Erythroblast (primary cell): ENCODE measurements around the gene TMPRSS2.

Experiments
- DNase-seq, 2 experiments: peaks; one replicate each; lab custom pipeline; 2025; lab: John Stamatoyannopoulos, UW
- GATA1 ChIP-seq: IDR thresholded peaks from 2 replicates; pipeline ENCODE4 v1.6.1; 2011; ENCODE audit warnings: low read depth, mild to moderate bottlenecking, control low read depth, low read length, moderate library complexity
- POLR2A ChIP-seq: IDR thresholded peaks from 2 replicates; pipeline ENCODE4 v1.6.1; 2011; ENCODE audit warnings: mild to moderate bottlenecking, low read length

Gene TMPRSS2

DNA sequence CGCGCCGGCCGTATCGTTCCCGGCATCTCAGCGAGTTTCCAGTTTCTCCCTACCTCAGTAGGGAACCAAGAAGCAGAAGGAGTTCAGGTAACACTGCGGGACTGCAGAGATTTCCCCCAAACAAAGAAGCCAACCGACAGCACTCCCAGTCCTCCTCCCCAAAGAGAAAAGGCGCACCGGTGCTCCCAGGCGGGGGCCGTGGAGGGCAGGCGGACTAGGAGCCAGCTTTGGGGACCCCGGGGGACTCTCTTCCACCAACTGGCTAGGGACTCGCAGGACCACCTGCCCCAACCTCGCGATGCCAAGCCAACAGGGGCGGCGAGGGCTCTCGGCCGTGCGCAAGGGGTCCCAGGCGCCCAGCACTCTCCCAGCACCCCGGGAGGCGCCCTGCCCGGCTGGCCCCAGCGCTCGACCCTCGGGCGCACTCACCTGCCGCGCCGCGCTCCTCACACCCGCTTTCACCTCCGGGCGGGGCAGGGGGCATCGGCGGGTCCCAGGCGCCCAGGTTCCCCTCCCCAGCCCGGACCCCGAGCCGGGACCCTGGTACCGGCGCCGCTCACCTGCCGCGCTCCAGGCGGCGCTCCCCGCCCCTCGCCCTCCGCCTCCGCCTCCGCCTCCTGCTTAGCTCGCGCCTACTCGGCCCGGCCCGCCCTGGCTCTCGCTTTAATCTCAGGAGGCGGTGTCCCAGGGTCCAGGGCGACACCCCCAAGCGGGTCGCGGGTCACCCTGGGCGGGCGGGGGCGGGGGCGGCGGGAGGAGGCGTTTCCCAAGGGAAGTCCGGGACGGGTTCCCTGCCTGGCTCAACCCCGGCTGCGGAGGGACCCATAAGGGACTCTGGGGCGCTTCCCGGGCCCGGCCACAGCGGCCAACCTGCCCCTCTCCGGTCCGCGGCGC is at the start of gene TMPRSS2:
TMPRSS2 (minus strand) TSS at position 638 of the 894 bp plus-strand sequence. CDS start 10,025 bp downstream, outside the sequence.
- TF ChIP-seq POLR2A (no peak), GATA1 (no peak)
- no peak for DNase-seq

DNA sequence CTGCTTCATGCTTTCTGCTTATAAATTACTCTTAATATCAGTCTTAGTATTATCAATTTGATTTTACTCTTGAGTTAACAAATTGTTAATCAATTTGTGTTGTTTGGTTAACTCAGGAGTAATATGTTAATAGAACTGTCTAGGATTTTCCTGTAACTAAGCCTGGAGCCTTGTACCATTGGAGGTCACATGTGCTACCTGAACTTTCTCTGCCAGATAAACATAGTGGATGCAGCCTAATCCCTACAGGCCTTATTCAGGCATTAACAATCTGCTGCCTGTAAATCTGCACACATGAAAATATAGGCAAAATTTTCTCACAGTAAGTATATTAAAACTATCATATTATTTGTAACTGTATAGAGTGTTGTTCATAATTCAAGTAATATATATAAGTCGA is 47.1 kb upstream of the TMPRSS2 start:
- no peak for TF ChIP-seq POLR2A
- TF ChIP-seq GATA1, result no peak
- DNase-seq, result no peak

DNA sequence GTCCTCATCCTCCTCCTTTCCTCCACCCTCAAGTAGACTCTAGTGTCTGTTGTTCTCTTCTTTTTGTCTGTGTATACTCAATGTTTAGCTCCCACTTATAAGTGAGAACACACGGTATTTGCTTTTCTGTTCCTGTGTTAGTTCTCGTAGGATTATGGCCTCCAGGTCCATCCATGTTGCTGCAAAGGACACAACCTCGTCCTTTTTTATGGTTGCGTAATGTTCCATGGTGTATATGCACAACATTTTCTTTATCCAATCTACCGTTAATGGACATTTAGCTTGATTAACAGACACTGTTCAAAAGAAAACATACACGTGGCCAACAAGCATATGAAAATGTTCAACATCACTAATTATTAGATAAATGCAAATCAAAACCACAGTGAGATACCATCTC is 44.3 kb upstream of the TMPRSS2 start:
- TF ChIP-seq POLR2A (no peak), GATA1 (no peak)
- no peak for DNase-seq

DNA sequence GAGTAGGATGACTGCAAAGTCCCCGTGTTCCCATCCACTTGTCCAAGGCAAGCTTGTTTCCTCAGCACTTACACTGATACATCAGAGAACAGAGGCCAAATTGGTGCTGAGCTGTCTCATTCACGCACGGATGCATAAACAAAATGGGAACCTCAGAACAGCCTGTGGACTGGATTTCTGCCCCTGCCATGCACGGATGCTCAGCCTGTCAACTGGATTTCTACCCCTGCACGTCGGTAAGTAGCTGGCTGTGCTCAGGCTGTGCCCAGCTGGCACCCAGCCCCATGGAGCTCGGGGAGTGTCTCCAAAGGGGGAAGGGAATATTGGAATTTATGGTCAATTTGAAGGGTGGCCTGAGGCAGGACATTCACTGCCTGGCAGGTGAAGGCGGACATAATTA is 40.8 kb upstream of the TMPRSS2 start:
- no peak for TF ChIP-seq GATA1
- TF ChIP-seq POLR2A, result no peak
- DNase-seq, result no peak

DNA sequence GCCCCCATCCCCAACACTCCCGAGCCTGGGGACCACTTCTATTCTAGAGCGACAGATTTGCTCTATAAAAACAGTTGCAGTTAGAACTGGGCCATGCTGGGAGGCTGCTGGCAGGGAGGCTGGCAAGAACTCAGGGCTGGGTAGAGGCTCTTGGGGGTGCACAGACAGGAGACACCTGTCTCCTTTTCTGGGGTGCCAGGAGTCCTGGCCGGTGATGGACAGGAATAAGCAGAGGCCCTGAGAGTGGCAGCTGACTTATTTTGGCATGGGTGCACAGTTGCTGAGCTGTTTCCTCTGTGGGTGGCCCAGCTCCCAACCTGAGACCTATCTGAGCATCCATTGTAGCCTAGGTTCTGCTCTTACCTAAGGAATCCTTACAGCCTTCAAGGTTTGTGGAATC is 39.2 kb upstream of the TMPRSS2 start:
- TF ChIP-seq POLR2A (no peak), GATA1 (no peak)

DNA sequence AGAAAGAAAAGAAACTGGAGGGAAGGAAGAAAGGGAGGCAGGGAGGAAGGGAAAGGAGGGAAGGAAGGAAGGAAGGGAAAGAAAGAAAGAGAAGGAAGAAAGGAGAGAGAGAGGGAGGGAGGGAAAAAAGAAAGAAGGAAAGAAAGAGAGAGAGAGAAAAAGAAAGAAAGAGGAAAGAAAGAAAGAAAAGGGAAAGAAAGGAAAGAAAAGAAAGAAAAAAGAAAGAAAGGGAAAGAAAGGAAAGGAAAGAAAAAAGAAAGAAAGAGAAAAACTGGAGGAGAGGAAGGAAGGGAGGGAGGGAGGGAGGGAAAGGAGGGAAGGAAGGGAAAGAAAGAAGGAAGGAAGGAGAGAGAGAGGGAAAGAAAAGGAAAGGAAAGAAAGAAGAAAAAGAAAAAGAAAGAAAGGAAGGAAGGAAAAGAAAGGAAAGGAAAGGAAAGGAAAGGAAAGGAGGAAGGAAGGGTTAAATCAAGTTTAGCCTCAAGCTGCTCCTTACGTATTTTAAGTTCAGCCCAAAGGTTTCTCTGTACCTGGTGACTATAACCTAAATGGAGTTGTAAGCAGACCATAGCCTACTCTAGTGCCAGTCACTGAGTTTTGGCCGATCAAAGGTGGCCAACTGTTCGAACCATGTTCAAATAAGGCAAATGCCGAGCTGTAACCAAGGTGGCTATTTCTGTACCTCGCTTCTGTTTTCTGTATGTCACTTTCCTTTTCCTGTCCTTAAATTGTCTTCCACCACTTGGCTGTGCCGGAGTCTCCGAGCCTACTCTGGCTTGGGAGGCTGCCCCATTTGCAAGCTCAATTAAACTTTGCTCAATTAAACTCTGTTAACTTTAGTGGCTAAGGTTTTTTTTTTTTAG is 37.8 kb upstream of the TMPRSS2 start:
- TF ChIP-seq POLR2A (no peak), GATA1 (no peak)
- DNase-seq, result no peak

More for the DNA sequence above, 39.2 kb upstream of the TMPRSS2 start:
- no peak for DNase-seq

DNA sequence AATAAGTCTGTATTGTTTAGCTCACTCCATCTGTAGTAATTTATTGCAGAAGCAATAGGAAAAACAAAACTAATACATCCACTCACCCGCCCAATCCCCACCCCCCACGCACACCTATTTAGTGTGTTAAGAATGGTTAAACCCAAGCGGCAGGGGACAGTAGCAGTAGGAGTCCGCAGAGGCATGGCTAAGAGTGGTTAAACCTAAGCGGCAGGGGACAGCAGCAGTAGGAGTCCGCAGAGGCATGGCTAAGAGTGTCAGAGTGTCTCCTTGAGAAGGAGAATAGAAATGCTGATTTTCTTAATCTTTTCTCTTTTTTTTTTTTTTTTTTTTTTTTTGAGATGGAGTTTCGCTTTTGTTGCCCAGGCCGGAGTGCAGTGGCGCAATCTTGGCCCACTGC is 34.8 kb upstream of the TMPRSS2 start:
- DNase-seq, result no peak
- TF ChIP-seq GATA1 (no peak), POLR2A (no peak)

DNA sequence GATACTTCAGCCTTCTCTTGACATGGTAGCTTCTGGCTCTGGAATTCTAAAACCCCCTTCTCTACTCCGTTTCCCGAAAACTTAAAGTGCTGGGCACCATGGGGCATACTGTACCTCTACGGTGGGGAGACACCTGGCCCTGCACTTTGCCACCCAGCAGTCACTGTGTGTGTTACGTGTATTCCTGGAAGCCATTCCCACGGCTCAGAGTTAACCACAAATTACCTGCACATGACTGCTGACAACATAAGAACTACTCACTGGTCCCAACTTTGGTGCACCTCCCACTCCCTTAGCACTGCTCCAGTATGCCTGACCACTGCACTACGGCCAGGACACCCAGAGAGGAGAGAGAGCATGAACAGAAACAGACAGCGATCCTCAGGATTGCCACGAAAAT is 29.4 kb upstream of the TMPRSS2 start:
- DNase-seq, result no peak

DNA sequence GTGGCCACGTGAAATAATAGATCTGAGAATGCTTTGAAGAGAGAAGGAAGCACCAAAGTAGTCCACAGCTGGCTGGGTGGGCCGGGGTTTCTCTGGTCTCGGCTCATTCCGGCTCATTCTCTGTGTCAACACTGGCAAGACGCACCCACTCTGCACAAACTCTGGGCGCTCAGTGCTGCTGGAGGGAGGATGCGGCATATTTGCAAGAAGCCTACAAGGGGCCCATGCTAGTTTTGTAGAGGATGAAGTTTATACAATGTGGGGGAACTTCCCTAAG is 28.8 kb upstream of the TMPRSS2 start:
- TF ChIP-seq GATA1 (no peak), POLR2A (no peak)
- no peak for DNase-seq

More for the DNA sequence above, 29.4 kb upstream of the TMPRSS2 start:
- TF ChIP-seq GATA1, result no peak
- no peak for TF ChIP-seq POLR2A

DNA sequence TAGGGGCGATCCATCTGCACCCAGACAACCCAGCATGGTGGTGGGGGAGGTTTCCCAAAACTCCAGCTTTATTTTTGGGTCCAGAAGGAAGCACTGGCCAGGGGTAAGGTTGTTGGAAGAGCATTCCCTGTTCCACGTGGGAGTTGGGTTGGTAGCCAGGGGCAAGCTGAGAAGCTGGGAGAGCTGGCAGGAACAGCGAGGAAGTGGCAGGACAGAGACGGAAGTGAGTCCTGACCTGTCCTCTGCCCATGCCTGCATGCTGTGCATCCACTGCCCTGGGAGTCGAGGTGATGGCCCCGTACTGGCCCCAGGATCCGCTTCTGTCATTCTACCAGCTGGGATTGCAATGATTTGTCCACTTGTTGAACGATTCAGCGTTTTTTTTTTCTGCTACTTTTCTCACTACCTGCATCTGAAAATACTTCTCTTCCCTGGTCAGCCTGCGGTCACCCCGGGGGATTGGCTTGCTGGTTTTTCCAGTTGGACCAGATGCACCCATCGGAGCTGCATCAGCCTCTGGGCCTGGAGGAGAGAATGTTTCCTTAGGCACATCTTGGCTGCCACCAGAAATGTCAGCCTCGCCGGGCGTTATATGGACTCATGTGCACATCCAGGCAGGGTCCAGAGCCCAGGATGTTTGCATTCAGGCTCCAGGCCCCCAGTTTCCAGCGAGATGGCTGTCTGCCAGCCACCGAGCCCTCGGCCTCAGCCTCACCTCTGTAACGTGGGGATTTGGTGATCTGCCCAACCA is 28.3 kb upstream of the TMPRSS2 start:
- no peak for DNase-seq
- TF ChIP-seq GATA1, result no peak
- no peak for TF ChIP-seq POLR2A

DNA sequence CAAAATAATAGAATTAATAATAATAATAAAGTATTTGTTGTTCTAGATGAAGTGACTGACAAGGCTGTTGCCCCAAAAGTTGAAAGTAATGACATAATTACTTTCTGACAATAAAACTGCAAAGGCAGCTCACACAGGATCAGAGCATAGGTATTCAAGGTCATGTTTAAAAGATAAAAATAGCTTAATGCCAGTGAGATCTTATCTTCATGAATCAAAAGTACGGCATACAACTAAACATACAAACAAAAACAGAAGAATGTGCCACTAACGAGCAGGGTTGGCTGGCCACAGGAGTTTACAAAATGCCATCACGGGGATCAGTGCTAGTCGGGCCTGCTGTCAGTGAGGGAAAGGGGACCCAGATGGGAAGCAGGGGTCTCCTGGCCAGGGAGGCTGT is 22.4 kb upstream of the TMPRSS2 start:
- DNase-seq, result no peak
- no peak for TF ChIP-seq POLR2A
- no peak for TF ChIP-seq GATA1

DNA sequence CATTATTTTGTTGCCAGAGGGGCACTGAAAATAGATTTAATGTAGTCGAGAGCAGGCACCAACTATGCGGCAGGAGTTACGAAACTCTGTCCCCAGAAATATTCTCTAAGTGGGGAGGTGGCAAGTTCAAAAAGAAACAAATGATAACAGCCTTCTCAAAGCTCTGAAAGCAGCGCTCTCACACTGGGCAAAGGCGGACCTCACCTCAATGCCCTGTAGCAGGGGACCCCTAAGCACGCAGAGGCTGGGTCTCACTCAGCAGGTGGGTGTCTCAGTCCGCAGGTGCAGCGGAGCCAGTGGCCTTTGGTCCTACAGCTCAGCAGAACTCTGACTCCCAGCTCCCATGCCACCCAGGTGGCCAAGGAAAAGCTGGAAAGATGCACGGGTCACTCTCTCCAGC is 21.8 kb upstream of the TMPRSS2 start:
- TF ChIP-seq GATA1 (no peak), POLR2A (no peak)
- no peak for DNase-seq

DNA sequence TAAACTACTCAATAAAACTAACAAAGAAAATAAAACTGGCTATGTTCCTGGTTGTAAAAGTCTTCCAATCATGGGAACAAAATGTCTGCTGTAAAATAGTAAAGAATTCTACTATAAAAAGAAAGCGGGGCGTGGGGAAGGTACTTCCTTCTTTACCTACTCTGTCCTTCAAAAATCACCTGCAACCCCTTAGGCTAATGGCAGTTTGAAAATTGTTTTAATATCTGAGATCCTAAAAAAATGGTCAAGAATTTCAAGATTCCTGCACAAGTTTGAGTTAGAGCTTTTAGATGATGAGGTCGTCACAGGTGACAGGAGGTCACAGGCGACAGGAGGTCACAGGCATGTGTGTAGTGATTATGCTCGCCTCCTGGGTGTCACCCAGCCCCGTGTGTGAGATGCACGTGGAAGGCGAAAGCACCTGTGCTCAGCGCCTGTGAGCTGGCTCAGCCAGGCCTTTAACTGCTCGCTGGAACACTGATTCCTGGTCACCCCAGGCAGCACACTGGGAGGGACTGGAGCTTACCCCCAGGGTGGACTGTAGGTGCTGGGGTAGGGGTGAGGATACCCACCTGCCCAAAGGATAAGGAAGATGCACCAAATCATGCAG is 18.6 kb upstream of the TMPRSS2 start:
- no peak for DNase-seq
- TF ChIP-seq POLR2A (no peak), GATA1 (no peak)
